BJ (cell line): ENCODE data around the gene CRISPLD2. TPM values are rescaled to one million over a fixed set of nuclear protein-coding genes. Genes with fewer than 3 reads are reported as not detected.

Experiments
- CTCF ChIA-PET: fragments of 350-600 bp; formaldehyde crosslinking; extraction: SDS; loops from one replicate; lab custom pipeline; 2021; ENCODE audit warnings: antibody characterized with exemption, inconsistent platforms; lab: Yijun Ruan, JAX
- POLR2A ChIA-PET: fragments of 300-600 bp; sonication (Branson Sonifier 250); formaldehyde crosslinking; extraction: SDS; loops from one replicate; lab custom pipeline; 2021; ENCODE audit warnings: antibody characterized with exemption; lab: Charles Lee
- DNase-seq: peaks from one replicate; pipeline ENCODE4 v3.0.0-alpha.2; 2011; ENCODE audit warnings: low read depth
- H3K27me3 ChIP-seq: 2 replicates; pipeline ENCODE4 v1.6.0; 2011; ENCODE audit warnings: low read length; ENCODE audit not compliant: control insufficient read depth, insufficient read depth
- H3K36me3 ChIP-seq: 2 replicates; pipeline ENCODE4 v1.5.1; 2011; ENCODE audit warnings: low read length; ENCODE audit not compliant: control insufficient read depth, insufficient read depth
- H3K4me3 ChIP-seq: 2 replicates; pipeline ENCODE4 v1.5.1; 2011; ENCODE audit warnings: low read depth, mild to moderate bottlenecking, control low read depth, low read length
- polyA plus RNA-seq: library from polyadenylated mRNA; depleted of rRNA; stranded (reverse); fragments of >200 nt; gene quantifications from 2 replicates; pipeline ENCODE4 v1.2.3, GENCODE V29; 2011
- TF ChIP-seq, protein P1 (sequence below): IDR thresholded peaks from 2 replicates; pipeline ENCODE4 v1.5.1; 2011; ENCODE audit warnings: low read depth, mild to moderate bottlenecking, control low read depth, inconsistent platforms, low read length, moderate library complexity; ENCODE audit not compliant: insufficient read depth

Gene CRISPLD2
- polyA plus RNA-seq, 1 experiment, result 183 TPM

- Histone ChIP-seq H3K4me3 (no peak overlapping the region), H3K27me3 (no peaks in the 10 kb centered on the region), H3K36me3 (peaks cover 8% of the 10 kb centered on the region)
- CTCF ChIA-PET, result interaction anchor here (0.9 to 1.1 kb wide), 2 partner anchors 8 to 128 kb away, joined by 3 read pairs; no protein-coding TSS in a partner anchor
- DNase-seq, result peak; percentile 94
- POLR2A ChIA-PET, result interaction anchor here (0.6 kb wide), 1 partner anchor 17 kb away, joined by 3 read pairs; no protein-coding TSS in a partner anchor
- TF ChIP-seq, protein P1, sequence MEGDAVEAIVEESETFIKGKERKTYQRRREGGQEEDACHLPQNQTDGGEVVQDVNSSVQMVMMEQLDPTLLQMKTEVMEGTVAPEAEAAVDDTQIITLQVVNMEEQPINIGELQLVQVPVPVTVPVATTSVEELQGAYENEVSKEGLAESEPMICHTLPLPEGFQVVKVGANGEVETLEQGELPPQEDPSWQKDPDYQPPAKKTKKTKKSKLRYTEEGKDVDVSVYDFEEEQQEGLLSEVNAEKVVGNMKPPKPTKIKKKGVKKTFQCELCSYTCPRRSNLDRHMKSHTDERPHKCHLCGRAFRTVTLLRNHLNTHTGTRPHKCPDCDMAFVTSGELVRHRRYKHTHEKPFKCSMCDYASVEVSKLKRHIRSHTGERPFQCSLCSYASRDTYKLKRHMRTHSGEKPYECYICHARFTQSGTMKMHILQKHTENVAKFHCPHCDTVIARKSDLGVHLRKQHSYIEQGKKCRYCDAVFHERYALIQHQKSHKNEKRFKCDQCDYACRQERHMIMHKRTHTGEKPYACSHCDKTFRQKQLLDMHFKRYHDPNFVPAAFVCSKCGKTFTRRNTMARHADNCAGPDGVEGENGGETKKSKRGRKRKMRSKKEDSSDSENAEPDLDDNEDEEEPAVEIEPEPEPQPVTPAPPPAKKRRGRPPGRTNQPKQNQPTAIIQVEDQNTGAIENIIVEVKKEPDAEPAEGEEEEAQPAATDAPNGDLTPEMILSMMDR, result no peak
These were observed 62.1 kb downstream of the CRISPLD2 start for GRCh38 chr16:84881702-84882521.

DNA sequence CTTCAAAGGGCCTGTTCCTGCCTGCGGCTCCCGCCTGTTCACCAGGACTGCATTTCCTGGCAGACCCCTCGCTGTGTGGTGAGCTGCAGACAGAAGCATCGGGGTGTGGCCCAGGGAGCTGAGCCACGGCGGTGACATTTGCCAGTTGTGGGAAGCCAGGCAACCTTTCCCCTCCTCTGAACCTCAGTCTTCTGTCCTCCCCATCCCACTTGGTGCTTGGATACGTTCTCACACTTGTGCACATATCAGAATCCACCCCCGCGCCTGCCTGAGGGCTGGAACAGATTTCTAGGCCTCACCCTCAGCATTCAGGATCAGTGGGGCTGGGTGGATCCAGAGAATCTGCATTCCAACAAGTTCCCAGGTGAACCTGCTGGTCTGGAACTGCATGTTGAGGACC lies 63.5 kb downstream of the CRISPLD2 start:
- DNase-seq, result peak; percentile 48
- H3K36me3 ChIP-seq, result peaks cover 9% of the 10 kb centered on the region
- no peak overlapping the region for H3K4me3 ChIP-seq
- no peaks in the 10 kb centered on the region for H3K27me3 ChIP-seq
- TF ChIP-seq, protein P1, result no peak
- POLR2A ChIA-PET, result no interaction called here
- CTCF ChIA-PET, result interaction anchor here (0.7 kb wide), 1 partner anchor 129 kb away, joined by 3 read pairs; no protein-coding TSS in a partner anchor

- TF ChIP-seq, protein P1, result no peak
- POLR2A ChIA-PET, result no interaction called here
These were observed 64.4 kb downstream of the CRISPLD2 start for GRCh38 chr16:84884246-84884595.

DNA sequence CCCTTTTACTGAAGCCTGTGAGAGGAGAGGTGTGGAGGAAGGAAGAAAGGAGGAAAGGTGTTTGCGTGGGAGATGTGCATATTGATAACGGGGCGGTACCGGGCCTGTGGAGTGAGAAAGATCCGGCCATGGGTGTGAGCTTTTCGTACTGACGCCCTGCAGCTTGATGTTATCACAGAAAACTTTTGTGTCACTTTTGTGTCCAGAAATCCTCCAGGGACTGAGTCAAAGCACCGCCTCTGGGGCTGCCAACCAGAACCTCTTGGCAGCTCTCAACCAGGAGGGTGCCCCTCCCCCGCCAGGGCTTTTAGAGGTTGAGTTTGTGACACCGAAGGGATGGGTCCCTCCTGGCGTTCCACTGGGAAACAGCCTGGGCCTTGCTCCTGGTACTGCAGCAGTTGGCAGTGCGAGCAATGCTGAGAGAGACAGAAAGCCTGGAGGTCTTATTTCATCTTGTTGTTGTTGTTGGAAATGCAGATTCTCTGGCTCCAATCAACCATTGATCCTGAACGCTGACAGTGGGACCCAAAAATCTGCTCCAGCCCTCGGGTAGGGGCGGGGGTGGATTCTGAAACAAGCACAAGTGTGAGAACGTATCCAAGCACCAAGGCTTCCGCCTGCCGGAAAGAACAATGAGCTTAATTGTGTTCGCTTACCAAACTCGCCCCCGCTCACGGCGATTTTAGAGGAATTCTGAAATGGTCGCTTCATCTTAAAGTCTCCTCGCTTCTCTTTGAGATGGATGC lies 65.0 kb downstream of the CRISPLD2 start:
- Histone ChIP-seq H3K4me3 (no peak overlapping the region), H3K36me3 (peaks cover 13% of the 10 kb centered on the region), H3K27me3 (no peaks in the 10 kb centered on the region)
- CTCF ChIA-PET, result interaction anchor here (0.6 kb wide), 1 partner anchor 135 kb away, joined by 3 read pairs; no protein-coding TSS in a partner anchor
- TF ChIP-seq, protein P1, result no peak
- DNase-seq, result no peak
- POLR2A ChIA-PET, result no interaction called here

More at GRCh38 chr16:84884246-84884595, 64.4 kb downstream of the CRISPLD2 start:
- CTCF ChIA-PET, result no interaction called here
- H3K4me3 ChIP-seq, result no peak overlapping the region
- H3K27me3 ChIP-seq, result no peaks in the 10 kb centered on the region
- H3K36me3 ChIP-seq, result peaks cover 13% of the 10 kb centered on the region
- DNase-seq, result no peak

- Histone ChIP-seq H3K27me3 (no peaks in the 10 kb centered on the region), H3K36me3 (peaks cover 15% of the 10 kb centered on the region), H3K4me3 (no peak overlapping the region)
- POLR2A ChIA-PET, result no interaction called here
- no peak for DNase-seq
- TF ChIP-seq, protein P1, result no peak
- CTCF ChIA-PET, result interaction anchor here (0.6 to 1.4 kb wide), 3 partner anchors 39 to 134 kb away, joined by 3 to 4 read pairs (median 3); no protein-coding TSS in a partner anchor
These were observed 65.6 kb downstream of the CRISPLD2 start for GRCh38 chr16:84885342-84885910.
